ENCODE measurements around the gene LGALS4.
"Not testable (repeated sequence)": the region's sequence is repeated elsewhere in the genome, so short reads cannot be mapped to it uniquely, and the experiment has no call there.

DNA sequence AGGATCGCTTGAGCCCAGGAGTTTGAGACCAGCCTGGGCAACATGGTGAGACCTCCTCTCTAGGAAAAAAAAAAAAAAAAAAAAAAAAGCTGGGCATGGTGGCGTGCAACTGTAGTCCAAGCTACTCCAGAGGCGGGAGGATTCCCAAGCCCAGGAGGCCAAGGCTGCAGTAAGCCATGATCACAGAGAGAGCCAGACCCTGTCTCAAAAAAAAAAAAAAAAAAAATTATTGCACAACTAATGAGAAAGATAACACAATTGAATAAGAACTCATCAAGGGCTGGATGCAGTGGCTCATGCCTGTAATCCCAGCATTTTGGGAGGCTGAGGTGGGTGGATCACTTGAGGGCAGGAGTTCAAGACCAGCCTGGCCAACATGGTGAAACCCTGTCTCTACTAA is 26.7 kb downstream of the LGALS4 start:
- not testable (repeated sequence) for TF ChIP-seq CTCF (IDR thresholded peaks at IDR 0.05; ENCODE audit: borderline replicate concordance, extremely low read depth, low read length, poor library complexity, severe bottlenecking); EZH2 (IDR thresholded peaks at IDR 0.05; ENCODE audit: borderline replicate concordance, low read depth, low read length, severe bottlenecking)

Measured in DND-41 (cell line).